UCSD-AML1 (cell line): ENCODE data around the gene SORL1-AS1.
A peak's percentile ranks its signal among the peaks of the same experiment; 100 is the strongest.
"Not testable (repeated sequence)": the region's sequence is repeated elsewhere in the genome, so short reads cannot be mapped to it uniquely, and the experiment has no call there.

Source experiments
- DNase-seq: peaks from one replicate; lab custom pipeline; 2025; ENCODE audit not compliant: unreplicated experiment; lab: John Stamatoyannopoulos, UW

Gene SORL1-AS1

DNA sequence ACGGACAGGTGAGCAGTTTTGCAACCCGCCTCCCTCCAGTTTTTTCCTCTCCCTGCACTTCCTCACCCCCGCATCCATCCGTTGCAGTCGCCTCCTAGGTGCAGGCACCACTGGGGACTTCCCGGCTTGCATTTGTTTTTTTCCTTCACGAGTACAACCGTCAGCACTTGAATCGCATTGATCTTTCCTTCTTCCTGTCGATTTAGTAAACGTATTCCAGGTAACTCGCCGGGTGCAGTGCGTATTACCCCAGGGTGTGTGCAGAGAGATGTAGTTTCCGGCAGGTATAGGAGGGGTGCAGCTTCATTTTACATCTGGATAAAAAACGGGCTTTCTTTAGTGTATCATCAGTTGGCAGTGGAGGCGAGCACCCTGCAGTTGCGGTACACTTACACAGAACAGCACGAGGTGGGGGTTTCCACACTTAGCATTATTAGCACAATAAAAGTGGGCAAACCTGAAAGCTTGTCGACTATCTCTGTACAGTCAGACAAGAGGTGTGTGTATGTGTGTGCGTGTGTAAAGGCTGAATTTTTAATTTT, at the start of gene SORL1-AS1:
TSS of gene SORL1-AS1 (minus strand) at position 359 of the 542 bp plus-strand sequence.
- DNase-seq: no peak

DNA sequence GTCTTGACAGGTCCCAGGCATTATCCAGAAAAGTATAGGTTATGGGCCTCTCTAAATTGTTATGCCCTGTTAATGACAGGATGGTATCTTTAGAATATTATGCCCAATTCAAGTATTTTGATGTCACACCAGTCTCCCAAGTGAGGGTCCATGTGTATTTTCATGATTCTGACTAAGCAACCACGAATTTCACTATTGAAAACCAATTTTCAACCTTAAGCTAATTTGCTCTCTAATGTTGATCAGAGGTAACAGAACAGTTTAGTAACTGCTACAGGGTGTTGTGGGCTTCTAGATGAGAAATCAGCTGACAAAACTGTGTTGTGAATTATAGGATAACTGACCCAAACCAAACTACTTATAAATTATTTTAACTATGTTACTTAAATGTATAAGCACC, 48.0 kb upstream of the SORL1-AS1 start:
- no peak for DNase-seq

DNA sequence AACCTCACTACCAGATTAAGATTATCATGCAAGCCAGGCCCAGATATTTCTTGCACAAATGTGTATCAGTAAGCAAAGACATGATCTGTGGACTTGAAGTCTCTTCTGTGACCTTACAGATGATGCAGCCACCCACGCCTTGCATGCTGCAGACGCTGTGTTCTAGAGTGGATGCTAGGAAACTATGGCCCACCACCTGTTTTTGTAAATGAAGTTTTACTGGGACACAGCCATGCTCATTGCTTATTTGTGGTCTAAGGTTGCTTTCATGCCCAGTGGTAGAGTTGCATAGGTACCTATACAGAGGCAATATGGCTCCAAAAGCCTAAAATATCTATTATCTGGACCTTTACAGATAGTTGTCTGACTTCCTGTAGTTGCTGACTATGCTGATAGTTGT, 47.5 kb upstream of the SORL1-AS1 start:
- no peak for DNase-seq

DNA sequence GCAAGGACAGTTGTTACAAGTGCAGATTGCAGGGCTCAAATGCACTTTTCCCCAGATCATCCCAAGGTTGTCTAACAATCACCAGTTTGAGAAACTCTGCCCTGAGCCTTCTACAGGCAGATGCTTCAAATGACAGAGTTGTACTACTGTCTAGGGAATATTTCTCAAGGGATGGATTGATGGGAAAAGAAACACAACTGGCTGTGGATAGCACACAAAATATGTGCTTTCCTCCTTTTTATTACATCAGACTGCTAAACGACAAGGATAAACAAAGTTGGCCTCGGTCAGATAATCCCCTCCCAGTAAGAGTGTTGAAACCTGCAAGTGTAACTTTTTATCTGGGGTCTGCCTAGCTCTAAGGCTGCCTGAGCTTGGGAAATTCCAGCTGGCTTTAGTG, 46.6 kb upstream of the SORL1-AS1 start:
- DNase-seq: no peak

DNA sequence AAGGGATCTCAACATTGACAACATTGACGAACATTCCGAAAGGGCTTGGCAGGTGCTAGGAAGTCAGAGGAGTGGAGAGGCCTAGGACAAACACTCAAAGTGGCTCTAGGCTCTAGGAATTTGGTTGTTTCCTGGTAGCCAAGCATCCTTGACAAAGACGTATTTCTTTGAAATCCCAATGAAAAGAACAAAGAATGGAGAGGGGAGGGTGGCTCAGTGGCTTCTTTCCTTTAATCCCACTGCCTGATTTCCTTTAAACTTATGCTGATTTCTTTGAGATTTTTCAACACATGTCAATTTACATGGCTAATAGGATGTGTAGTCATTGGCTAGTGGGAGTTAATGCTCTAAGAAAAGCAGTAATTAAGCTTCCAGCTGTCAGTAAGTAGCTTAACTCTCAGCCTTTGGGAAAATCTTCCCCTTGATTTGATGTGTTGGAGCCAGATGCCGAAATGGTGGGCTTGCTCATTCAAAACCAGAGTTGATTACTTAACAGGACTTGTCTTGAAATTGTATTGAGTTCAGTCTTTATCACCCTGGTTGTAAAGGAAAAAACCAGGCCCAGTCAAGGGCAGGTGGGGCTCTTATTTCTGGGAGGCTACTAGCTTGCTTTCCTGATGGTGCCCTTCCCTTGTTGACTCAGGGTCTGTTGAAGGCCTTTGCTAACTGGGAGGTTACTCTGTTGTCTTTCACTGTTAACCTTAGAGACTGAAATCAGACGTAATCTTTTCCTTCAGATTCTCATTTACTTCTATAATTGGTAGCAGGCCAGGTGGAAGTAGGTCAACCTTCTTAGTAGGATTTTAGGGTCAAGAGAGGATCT, 44.6 kb upstream of the SORL1-AS1 start:
- no peak for DNase-seq

DNA sequence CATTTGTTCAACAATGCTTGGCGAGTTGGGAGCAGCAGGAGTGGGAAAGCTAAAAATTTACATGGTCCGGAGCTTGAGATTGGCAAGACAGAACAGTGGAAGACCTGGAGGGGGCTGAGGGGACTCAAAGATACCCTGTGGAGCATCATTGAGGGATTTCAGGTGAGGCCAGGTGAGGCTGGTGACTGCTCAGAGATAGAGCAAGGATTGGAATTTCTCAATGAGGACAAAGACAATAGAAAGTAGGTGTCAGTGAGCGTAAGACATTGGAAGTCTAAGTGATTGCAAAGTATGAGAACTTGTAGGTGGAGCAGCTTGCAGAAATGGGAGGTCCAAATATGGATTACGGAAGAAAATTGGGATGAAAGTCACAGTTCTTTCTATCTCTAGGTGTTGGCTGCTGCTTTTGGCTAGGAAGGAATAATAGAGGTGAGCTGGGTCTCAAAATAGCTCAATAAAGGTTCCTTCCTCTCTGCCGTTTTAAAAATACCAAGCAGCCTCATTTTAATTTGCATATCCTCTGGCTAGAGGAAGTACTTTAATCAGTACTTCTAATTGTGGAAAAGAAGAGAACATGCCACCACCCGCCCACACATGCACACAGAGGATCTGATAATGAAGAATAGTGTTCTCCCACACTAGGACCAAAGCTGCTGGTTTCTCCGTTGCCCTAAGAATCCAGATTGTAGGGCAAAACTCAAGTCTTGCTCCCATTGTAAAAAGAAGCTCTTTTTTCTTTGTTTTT, 41.8 kb upstream of the SORL1-AS1 start:
- DNase-seq: no peak

DNA sequence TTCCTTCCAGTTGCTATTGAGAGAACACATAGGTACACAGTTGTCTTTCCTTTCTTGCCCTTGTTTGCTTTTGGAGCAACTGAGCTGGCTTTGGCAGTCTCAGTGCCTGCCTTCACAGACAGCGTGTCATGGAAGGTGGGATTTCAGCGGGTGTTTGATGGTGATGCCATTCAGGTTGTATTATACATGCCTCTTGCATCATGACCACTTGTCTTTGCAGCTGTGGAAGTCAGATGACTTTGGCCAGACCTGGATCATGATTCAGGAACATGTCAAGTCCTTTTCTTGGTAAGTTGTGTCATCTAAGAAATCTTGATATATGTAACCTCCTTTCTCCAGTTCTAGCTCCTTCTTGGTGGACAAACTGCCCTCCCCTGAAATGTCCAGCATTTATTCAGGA, 37.1 kb upstream of the SORL1-AS1 start:
- DNase-seq: no peak

DNA sequence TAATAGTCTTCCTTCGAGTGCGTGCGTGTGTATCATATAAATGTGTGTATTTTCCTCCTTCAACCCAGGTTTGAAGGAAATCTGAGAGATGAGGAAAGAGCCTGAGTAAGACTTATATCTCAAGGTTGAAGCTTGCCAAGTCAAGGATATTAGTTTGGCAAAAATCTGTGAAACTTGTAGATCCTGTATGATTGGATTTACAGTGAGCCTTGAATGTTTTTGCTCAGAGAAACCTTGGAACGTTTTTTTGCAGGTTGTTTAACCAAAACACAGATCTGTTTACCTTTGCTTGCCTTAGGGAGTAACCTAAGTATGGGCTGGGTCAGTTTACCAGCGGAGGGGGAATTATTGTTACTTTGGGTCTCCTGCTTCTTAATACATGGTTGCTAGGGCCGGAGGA, 35.9 kb upstream of the SORL1-AS1 start:
- DNase-seq: no peak

DNA sequence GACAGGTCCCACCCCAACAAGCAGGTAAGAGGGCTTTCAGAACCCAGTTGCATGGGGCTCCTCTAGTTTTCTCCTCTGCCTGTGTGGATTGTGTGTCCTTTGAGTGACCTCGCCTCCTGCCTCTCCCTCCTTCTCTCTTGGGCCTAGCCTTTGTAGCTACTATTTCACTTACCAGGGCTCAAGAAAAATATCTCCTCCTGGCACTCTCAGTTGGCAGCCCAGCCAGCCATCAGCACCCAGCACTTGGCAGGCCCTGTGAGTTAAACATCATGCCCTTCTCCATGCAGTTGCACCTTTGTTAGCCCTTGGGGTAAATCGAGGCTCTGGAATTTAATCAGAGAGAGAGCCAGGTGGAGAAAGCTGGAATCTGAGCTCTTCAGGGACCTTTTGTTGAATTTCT, 35.4 kb upstream of the SORL1-AS1 start:
- DNase-seq: no peak

DNA sequence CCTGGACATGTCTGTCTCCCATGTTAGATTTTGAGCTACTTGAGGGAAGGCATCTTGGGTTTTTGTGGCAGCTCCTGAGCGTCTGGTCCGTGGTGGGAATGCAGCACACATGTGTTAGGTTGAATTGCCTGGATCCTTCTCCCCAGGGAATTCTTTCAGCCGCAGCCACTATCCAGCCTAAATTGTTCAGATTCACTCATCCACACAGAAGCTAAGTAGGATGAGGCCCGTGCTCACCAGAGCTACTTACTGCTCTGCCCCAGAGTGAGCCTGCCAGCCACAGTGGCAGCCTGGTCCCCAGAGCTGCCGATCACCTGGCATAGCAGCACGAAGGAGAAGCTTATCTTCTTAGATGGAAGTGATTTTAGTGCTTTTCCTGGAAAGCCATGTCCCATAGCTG, 34.4 kb upstream of the SORL1-AS1 start:
- DNase-seq: no peak

DNA sequence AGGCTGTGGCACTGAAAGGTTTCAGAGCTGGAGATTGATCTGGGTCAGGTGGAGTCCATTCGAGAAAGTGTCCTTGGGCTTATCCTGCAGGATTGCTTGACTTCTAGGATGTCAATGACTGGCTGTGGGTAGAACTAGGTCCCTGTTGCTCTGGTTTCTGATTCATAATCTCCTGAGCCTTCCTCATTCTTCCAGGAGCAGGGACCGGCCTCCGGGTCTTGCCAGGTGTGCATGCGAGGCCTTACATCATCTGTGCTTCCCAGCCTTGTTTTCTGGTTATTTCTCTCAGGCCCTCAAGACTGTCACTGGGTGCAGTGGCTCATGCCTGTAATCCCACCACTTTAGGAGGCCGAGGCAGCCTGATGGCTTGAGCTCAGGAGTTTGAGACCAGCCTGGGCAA, 33.3 kb upstream of the SORL1-AS1 start:
- DNase-seq: no peak

DNA sequence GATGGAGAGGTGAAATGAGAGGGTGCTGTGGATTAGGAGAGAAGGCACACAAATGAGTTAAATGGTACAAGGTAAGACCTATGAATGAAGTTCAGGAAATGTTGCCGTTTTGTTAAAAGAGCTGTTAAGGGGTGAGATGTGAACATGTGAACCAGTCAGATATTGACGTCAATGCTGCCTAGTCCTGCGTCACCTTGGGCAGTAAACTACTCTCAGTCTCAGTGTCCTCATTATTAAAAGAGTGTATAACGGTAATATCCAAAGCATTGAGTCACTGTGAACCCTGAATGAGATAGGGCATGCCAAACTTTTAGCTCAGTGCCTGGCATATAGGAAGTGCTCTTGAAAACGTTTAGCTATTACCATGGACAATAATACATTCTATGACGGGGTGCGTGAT, 32.4 kb upstream of the SORL1-AS1 start:
- no peak for DNase-seq

DNA sequence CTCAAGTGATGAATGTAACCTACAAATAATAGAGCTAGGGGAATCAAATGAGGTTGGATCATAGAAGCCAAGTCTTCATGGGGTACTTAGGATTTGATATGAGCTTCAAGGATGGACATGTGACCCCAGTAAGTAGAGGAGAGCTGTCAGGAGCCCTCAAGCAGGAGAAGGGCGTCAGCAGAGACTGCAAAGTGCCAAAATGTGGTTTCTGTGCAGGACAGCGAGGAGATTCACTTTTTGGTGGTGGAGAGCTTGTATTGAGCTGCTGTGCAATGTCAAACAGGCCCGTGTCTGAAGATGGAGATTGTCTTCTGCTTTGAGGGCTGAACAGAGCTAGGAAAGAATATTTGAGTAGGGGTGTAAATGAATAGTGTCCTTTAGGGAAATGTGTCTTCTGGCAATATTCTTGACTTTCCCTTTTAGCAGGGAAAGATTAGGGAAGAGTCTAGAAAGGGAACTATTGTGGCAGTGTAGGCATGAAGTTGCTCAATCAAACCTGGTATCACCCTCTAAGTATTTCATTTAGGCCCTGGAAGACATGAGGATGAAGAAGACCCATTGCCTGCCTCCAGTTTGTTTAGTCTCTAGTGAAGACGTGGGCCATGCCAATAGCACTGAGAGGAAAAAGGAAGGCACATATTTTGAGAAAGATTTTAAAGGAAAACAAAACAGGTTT, 31.2 kb upstream of the SORL1-AS1 start:
- no peak for DNase-seq

DNA sequence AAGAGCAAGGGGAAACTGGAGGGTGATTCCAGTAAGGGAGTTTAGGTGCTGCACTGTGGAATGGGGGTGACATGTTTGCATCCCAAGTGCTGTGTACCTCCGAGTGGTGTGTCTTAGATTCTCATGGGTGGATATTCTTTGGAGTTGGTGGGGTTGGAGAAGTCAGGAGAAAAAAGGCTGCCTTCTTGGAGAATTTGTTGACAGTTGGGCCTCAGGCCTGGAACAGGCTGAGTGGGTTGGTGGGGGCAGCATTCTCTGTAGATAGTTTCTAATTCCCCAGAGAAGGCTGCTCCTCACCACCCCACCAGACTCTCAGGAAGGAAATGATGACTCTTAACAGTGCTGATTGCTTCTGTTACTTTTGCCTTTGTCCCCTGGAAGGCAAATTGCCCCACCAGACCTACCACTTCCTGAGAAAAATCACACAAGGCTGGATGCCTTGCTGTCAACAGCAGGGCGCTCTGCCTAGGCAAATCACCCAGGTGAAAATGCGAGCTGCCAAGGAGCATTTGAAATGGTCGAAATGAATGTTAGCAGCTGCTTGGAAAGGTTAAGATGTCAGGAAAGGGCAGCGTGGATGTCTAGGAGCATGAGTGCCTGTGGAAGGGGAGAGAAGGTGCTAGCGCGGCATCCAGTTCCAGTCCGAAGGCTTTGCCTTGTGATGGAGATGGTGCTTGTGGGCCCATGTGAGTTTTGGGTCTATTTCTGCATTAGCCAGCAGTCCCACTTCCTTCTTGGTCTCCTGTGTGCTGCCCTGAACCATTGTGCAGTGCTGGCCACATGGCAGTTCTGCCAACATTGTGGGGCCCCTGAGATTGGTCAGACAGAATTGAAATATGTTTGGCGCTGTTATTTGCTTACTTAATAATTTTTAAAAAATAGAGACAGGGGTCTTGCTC, 29.7 kb upstream of the SORL1-AS1 start:
- DNase-seq: peak; percentile 39

DNA sequence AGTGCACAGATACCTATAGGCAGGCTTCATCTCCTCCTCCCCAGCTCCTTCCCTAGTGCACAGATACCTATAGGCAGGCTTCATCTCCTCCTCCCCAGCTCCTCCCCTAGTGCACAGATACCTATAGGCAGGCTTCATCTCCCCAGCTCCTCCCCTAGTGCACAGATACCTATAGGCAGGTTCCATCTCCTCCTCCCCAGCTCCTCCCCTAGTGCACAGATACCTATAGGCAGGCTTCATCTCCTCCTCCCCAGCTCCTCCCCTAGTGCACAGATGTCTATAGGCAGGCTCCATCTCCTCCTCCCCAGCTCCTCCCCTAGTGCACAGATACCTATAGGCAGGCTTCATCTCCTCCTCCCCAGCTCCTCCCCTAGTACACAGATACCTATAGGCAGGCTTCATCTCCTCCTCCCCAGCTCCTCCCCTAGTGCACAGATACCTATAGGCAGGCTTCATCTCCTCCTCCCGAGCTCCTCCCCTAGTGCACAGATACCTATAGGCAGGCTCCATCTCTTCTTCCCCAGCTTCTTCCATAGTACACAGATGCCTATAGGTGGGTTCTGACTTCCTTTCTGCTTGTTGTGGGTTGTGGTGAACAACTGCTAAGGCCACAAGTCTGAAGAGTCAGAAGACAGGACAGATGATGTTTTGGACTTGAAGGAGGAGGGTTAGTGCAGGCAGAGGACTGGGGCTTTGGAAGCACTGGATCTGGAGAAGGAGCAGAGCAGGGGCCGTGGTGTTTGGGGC, 28.9 kb upstream of the SORL1-AS1 start:
- DNase-seq: not testable (repeated sequence)

DNA sequence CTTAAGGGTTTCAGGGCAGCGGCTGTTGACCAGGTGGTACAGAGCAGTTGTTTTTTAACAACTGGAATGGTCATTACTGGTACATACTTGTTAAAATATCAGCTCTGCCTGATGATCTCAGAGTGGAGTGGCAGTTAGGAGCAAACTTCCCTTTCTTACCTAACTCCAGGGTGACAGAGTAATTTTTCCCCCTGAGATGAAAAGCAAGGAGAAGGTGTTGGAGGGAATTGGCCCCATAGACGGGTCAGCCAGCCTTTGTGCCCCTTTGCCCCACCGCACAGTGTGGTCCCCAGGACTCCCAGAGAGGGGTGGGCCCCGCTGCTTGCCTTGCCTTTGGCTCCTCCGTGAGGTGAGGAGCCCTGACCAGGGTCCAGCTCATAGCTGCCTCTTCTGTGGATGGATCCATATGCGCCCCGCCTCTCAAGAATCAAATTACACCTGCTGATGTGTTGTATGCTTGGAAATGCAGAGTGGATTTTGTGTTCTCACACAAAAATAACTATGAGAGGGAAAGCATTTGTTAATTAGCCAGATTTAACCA, 27.0 kb upstream of the SORL1-AS1 start:
- no peak for DNase-seq

DNA sequence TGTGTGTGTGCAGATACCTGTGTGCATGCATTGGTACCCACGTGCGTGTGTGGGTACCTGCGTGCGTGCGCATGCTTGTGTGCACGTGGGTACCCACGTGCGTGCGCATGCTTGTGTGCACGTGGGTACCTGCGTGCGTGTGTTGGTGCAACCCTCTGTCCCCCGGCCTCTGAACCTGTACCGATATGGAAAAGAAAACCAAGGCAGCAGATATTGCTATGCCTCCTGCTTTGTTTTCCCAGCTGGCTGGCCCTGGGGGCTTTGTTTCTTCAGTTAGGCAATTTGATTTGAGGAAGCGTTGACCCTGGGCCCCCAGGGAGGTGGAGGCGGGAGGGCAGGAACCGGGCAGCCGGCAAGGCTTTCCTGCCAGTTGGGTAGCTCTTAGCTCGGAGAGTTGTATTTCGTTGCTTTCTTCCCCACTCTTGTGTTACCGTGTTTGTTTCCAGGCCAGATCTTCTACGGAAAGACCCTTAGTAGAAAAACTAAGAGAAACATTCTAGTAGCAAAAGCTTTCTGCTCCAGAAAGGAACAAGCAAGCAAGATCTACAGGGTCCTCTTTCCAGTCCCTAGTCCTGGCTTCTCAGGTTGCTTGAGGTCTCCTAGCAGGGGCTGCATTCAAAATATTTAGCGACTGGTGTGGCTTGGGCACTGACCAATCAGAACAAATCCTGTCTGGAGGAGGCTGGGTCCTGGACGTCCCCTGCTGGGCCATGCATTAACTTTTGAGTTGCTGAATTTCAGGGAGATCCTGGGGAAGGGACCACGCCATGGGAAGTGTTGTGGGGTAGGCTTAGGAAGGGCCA, 26.3 kb upstream of the SORL1-AS1 start:
- DNase-seq: no peak

DNA sequence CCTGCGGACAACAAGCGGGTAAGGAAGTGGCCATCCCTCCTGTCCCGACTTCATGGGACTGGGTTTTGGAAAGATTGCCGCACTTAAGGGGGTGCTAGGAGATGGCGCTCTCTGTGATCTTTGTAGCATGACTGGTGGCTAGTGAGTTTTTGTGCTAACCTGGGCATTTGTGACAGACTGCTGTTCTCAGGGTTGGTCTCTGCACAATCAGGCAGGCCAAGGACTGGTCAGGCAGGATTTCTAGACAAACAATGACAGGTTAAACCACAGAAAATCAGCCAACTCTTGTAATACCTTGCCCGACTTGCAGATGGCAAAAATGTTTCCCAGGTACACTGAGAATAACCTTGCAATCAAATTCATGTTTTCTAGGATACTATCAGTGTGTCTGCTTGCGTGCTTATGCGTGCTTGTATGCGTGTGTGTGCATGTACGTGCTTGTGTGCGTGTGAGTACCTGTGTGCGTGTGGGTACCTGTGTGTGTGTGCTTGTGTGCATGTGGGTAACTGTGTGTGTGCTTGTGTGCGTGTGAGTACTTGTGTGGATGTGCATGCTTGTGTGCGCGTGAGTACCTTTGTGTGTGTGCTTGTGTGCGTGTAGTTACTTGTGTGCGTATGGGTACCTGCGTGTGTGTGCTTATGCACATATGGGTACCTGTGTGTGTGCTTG, 25.6 kb upstream of the SORL1-AS1 start:
- no peak for DNase-seq
